K562 (cell line): ENCODE measurements around the gene DPP9. TPM values are rescaled to one million over a fixed set of nuclear protein-coding genes. Genes with fewer than 3 reads are reported as not detected.

Experiments used
- BRCA1 ChIP-seq, 2 experiments: fragments of 450-650 bp in 1 of 2; sonication (generic) in 1 of 2; formaldehyde crosslinking in 1 of 2; IDR thresholded peaks; 2 replicates each; pipeline versions ENCODE4 v1.5.0 to v1.6.1; 2017 to 2020; ENCODE audit warnings: mild to moderate bottlenecking in 1 of 2, missing genetic modification reagents in 1 of 2
- CBX8 ChIP-seq: fragments of 200-600 bp; sonication (generic); IDR thresholded peaks from 2 replicates; pipeline ENCODE4 v1.6.1; 2012; ENCODE audit warnings: borderline replicate concordance, mixed run types, low read depth, mild to moderate bottlenecking, moderate library complexity, mixed read lengths, low read length, control low read depth, inconsistent platforms; ENCODE audit not compliant: poor library complexity, severe bottlenecking; ENCODE audit errors: extremely low read depth
- DDX20 ChIP-seq: fragments of 450-650 bp; IDR thresholded peaks from 2 replicates; pipeline ENCODE4 v1.6.1; 2016; ENCODE audit warnings: missing genetic modification characterization, low read depth, mild to moderate bottlenecking, missing compliant biosample characterization, moderate library complexity
- FOXA3 ChIP-seq, 2 experiments: fragments of 450-650 bp in 1 of 2; sonication (generic) in 1 of 2; formaldehyde crosslinking; IDR thresholded peaks in 1 of 2; conservative IDR thresholded peaks in 1 of 2; 2 replicates each; pipeline versions ENCODE4 v1.4.0 to v1.8.0; 2020 to 2022; ENCODE audit warnings: mild to moderate bottlenecking in 2 of 2, missing genetic modification reagents in 1 of 2
- GATAD2B ChIP-seq: fragments of 450-650 bp; IDR thresholded peaks from 2 replicates; pipeline ENCODE4 v1.6.1; 2017; ENCODE audit warnings: mild to moderate bottlenecking, borderline replicate concordance
- GTF2E2 ChIP-seq: fragments of 200-800 bp; sonication (Bioruptor generic); IDR thresholded peaks from 2 replicates; pipeline ENCODE4 v1.6.1; 2016; ENCODE audit warnings: missing genetic modification characterization, missing compliant biosample characterization
- KLF1 ChIP-seq: fragments of 450-650 bp; IDR thresholded peaks from 2 replicates; pipeline ENCODE4 v1.6.1; 2016; ENCODE audit warnings: missing genetic modification characterization, missing compliant biosample characterization
- MBD2 ChIP-seq: sonication (generic); IDR thresholded peaks from 2 replicates; pipeline ENCODE4 v1.6.1; 2016; ENCODE audit warnings: low read depth, borderline replicate concordance
- MTF1 ChIP-seq: fragments of 250-450 bp; sonication (Bioruptor Pico); IDR thresholded peaks from 2 replicates; pipeline ENCODE4 v1.9.0; 2021; ENCODE audit warnings: moderate library complexity, mild to moderate bottlenecking, inconsistent platforms, borderline replicate concordance
- PCBP2 ChIP-seq: fragments of 200-400 bp; formaldehyde crosslinking; IDR thresholded peaks from 2 replicates; pipeline ENCODE4 v1.6.1; 2018; ENCODE audit warnings: low read length, low read depth, mild to moderate bottlenecking, moderate library complexity; ENCODE audit not compliant: poor library complexity, severe bottlenecking
- PHB2 ChIP-seq: fragments of 450-650 bp; IDR thresholded peaks from 2 replicates; pipeline ENCODE4 v1.6.1; 2017; ENCODE audit warnings: low read depth
- TARDBP ChIP-seq: fragments of 450-650 bp; IDR thresholded peaks from 2 replicates; pipeline ENCODE4 v1.6.1; 2016
- TRIM25 ChIP-seq: fragments of 450-650 bp; IDR thresholded peaks from 2 replicates; pipeline ENCODE4 v1.7.0; 2016; ENCODE audit warnings: borderline replicate concordance
- ZBED1 ChIP-seq: IDR thresholded peaks from 2 replicates; pipeline ENCODE4 v1.6.1; 2014
- ZFP30 ChIP-seq: fragments of 250-450 bp; sonication (Bioruptor Pico); IDR thresholded peaks from 2 replicates; pipeline ENCODE4 v1.8.0; 2022; ENCODE audit warnings: moderate library complexity, mild to moderate bottlenecking, inconsistent platforms, borderline replicate concordance
- ZNF165 ChIP-seq: fragments of 250-450 bp; sonication (Bioruptor Pico); IDR thresholded peaks from 2 replicates; pipeline ENCODE4 v1.4.0; 2020; ENCODE audit warnings: borderline replicate concordance
- ZNF253 ChIP-seq: fragments of 250-450 bp; sonication (Bioruptor Pico); conservative IDR thresholded peaks from 2 replicates; pipeline ENCODE4 v1.6.1; 2021; ENCODE audit warnings: mild to moderate bottlenecking
- ZNF511 ChIP-seq: sonication (generic); formaldehyde crosslinking; IDR thresholded peaks from 2 replicates; pipeline ENCODE4 v1.8.0; 2022; ENCODE audit warnings: mild to moderate bottlenecking, missing genetic modification reagents
- polyA plus RNA-seq, 8 experiments: library from polyadenylated mRNA; depleted of rRNA in 4 of 8; stranded (reverse) in 5 of 8; unstranded in 3 of 8; fragments of >200 nt; fragmentation: Nextera tagmentation in 2 of 8; fragmentation: Illumina TruSeq in 1 of 8; extraction: Ambion mirVana in 2 of 8; extraction: Trizol in 1 of 8; gene quantifications; 2 replicates each; pipeline versions ENCODE4 v1.2.1 to v1.2.3, GENCODE V29; 2011 to 2014; ENCODE audit warnings: inconsistent platforms in 1 of 8, missing spikeins in 1 of 8
- total RNA-seq, 7 experiments: library from RNA; depleted of rRNA in 6 of 7; stranded (reverse); fragments of >200 nt in 6 of 7; fragmentation: Illumina TruSeq in 2 of 7; extraction: Trizol in 2 of 7; gene quantifications; 2 replicates each; pipeline versions ENCODE4 v1.2.1 to v1.2.3, GENCODE V29; 2011 to 2021; ENCODE audit warnings: low replicate concordance in 1 of 7
- TF ChIP-seq, protein P1 (sequence below): fragments of 450-650 bp; IDR thresholded peaks from 2 replicates; pipeline ENCODE4 v1.6.1; 2017; ENCODE audit warnings: mild to moderate bottlenecking, moderate library complexity
- TF ChIP-seq, protein P2 (sequence below): IDR thresholded peaks from 3 replicates; pipeline ENCODE4 v1.6.1; 2011; ENCODE audit warnings: borderline replicate concordance, mild to moderate bottlenecking; ENCODE audit not compliant: insufficient read length, insufficient read depth
- TF ChIP-seq, protein P3 (sequence below): fragments of 250-450 bp; sonication (Bioruptor Pico); IDR thresholded peaks from 2 replicates; pipeline ENCODE4 v1.8.0; 2022; ENCODE audit warnings: inconsistent platforms

DPP9 gene
- total and polyA plus RNA-seq, 9 of the 15 experiments (the other 6 are each of a cell fraction or from before 2014, with no cell fraction given): 0.90 to 66.7 (median 24.5) TPM

GRCh38 chr19:4633140-4633967 lies 90.3 kb downstream of the DPP9 start (continued):
- no peak; the same call in 1 of the 2 replicates for TF ChIP-seq TRIM25
- no peak; the same call in 1 of the 2 replicates for TF ChIP-seq GATAD2B
- TF ChIP-seq ZFP30: no peak
- TF ChIP-seq MBD2: no peak
- TF ChIP-seq GTF2E2 (tag): no peak
- TF ChIP-seq, protein P1, sequence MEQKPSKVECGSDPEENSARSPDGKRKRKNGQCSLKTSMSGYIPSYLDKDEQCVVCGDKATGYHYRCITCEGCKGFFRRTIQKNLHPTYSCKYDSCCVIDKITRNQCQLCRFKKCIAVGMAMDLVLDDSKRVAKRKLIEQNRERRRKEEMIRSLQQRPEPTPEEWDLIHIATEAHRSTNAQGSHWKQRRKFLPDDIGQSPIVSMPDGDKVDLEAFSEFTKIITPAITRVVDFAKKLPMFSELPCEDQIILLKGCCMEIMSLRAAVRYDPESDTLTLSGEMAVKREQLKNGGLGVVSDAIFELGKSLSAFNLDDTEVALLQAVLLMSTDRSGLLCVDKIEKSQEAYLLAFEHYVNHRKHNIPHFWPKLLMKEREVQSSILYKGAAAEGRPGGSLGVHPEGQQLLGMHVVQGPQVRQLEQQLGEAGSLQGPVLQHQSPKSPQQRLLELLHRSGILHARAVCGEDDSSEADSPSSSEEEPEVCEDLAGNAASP: no peak
- TF ChIP-seq ZNF511 (CRISPR knock-in tag): no peak
- no peak for TF ChIP-seq PHB2
- no peak for TF ChIP-seq ZNF253 (CRISPR knock-in tag)
- TF ChIP-seq KLF1: no peak
- TF ChIP-seq DDX20 (tag): no peak
- no peak for TF ChIP-seq FOXA3 (CRISPR knock-in tag; conservative IDR thresholded peaks at IDR 0.05 in 1 of 2, IDR thresholded peaks at IDR 0.05 in 1 of 2)
- TF ChIP-seq TARDBP: no peak
- no peak for TF ChIP-seq CBX8
- TF ChIP-seq MTF1 (CRISPR knock-in tag): no peak
- TF ChIP-seq, protein P2, sequence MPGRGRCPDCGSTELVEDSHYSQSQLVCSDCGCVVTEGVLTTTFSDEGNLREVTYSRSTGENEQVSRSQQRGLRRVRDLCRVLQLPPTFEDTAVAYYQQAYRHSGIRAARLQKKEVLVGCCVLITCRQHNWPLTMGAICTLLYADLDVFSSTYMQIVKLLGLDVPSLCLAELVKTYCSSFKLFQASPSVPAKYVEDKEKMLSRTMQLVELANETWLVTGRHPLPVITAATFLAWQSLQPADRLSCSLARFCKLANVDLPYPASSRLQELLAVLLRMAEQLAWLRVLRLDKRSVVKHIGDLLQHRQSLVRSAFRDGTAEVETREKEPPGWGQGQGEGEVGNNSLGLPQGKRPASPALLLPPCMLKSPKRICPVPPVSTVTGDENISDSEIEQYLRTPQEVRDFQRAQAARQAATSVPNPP: no peak
- TF ChIP-seq ZNF165 (CRISPR knock-in tag): no peak
- no peak for TF ChIP-seq BRCA1 (IDR thresholded peaks at IDR 0.05)
- no peak for TF ChIP-seq BRCA1 (CRISPR knock-in tag; IDR thresholded peaks at IDR 0.05)
- TF ChIP-seq, protein P3, sequence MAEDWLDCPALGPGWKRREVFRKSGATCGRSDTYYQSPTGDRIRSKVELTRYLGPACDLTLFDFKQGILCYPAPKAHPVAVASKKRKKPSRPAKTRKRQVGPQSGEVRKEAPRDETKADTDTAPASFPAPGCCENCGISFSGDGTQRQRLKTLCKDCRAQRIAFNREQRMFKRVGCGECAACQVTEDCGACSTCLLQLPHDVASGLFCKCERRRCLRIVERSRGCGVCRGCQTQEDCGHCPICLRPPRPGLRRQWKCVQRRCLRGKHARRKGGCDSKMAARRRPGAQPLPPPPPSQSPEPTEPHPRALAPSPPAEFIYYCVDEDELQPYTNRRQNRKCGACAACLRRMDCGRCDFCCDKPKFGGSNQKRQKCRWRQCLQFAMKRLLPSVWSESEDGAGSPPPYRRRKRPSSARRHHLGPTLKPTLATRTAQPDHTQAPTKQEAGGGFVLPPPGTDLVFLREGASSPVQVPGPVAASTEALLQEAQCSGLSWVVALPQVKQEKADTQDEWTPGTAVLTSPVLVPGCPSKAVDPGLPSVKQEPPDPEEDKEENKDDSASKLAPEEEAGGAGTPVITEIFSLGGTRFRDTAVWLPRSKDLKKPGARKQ (CRISPR knock-in tag): no peak
- TF ChIP-seq ZBED1: no peak
- no peak for TF ChIP-seq PCBP2
